ENCODE results near the gene STT3B.
"Not testable (repeated sequence)": the region's sequence is repeated elsewhere in the genome, so short reads cannot be mapped to it uniquely, and the experiment has no call there.

The STT3B gene

GRCh38 chr3:31504230-31504629 lies 28.5 kb upstream of the STT3B start:
- no peak for DNase-seq (ENCODE audit: low read depth)
- H3K4me3 ChIP-seq (replicated peaks; ENCODE audit: low read depth, low read length) = no peak overlapping the region
- TF ChIP-seq CTCF (IDR thresholded peaks at IDR 0.05; ENCODE audit: low read length, missing control alignments) = no peak

- H3K4me3 ChIP-seq (replicated peaks; ENCODE audit: low read depth, low read length) = no peak overlapping the region
- no peak for DNase-seq (ENCODE audit: low read depth)
- TF ChIP-seq CTCF (IDR thresholded peaks at IDR 0.05; ENCODE audit: low read length, missing control alignments) = no peak
Measured at GRCh38 chr3:31505371-31506048, 27.2 kb upstream of the STT3B start.

- not testable (repeated sequence) for DNase-seq (ENCODE audit: low read depth); H3K4me3 ChIP-seq (replicated peaks; ENCODE audit: low read depth, low read length)
Measured at GRCh38 chr3:31506515-31506914, 26.2 kb upstream of the STT3B start.

GRCh38 chr3:31508452-31509146 lies 24.1 kb upstream of the STT3B start:
- TF ChIP-seq CTCF (IDR thresholded peaks at IDR 0.05; ENCODE audit: low read length, missing control alignments) = no peak
- H3K4me3 ChIP-seq (replicated peaks; ENCODE audit: low read depth, low read length) = no peak overlapping the region
- DNase-seq (ENCODE audit: low read depth) = no peak

- no peak for TF ChIP-seq CTCF (IDR thresholded peaks at IDR 0.05; ENCODE audit: low read length, missing control alignments)
- H3K4me3 ChIP-seq (replicated peaks; ENCODE audit: low read depth, low read length) = no peak overlapping the region
- DNase-seq (ENCODE audit: low read depth) = no peak
Measured at GRCh38 chr3:31509147-31509728, 23.5 kb upstream of the STT3B start.

- no peak overlapping the region for H3K4me3 ChIP-seq (replicated peaks; ENCODE audit: low read depth, low read length)
- no peak for TF ChIP-seq CTCF (IDR thresholded peaks at IDR 0.05; ENCODE audit: low read length, missing control alignments)
- no peak for DNase-seq (ENCODE audit: low read depth)
Measured at GRCh38 chr3:31514570-31514969, 18.2 kb upstream of the STT3B start.

GRCh38 chr3:31515486-31516284 lies 17.0 kb upstream of the STT3B start:
- no peak for DNase-seq (ENCODE audit: low read depth)
- no peak overlapping the region for H3K4me3 ChIP-seq (replicated peaks; ENCODE audit: low read depth, low read length)
- TF ChIP-seq CTCF (IDR thresholded peaks at IDR 0.05; ENCODE audit: low read length, missing control alignments) = no peak
